Stimulated activated CD4-positive, alpha-beta T cell treated with anti-CD3 and anti-CD28 coated beads, Interleukin-4, amount 100 ng/mL, for 48 hours (primary cell): ENCODE measurements around the gene ANTXR2.

Experiments
- DNase-seq, 2 donors: peaks; one replicate each; pipeline ENCODE4 v3.0.0-alpha.2; 2020; ENCODE audit warnings: low read depth in 2 of 2

ANTXR2 gene

DNA sequence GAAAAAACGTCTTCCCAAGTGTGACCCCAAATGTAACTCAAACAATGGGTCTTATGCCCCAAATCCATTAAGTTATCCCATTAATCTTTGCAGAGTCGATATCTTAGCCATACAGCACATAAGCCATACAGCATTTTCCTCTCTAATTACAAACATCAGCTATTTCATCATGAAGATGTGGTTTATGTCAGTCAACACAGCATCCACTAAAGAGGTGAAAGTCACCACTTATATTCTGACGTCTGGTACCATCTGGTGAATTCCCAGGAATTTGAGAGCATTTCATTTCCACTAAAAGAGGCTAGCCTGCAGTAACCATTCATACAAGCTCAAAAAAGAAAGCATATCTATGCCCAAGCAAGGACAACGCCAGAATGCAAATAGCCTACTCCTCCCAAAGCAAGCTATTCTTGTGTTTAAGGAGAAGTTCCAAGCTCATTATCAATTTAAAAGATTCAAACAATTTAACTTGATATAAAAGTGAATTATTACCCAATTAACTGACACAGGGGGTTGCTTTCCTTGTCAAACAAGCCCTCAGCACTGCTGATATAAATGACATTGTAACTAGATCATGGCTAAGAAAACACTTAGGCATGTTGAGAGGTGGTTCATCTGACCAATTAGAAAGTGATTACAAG lies 203.3 kb downstream of the ANTXR2 start:
- DNase-seq, result no peak

DNA sequence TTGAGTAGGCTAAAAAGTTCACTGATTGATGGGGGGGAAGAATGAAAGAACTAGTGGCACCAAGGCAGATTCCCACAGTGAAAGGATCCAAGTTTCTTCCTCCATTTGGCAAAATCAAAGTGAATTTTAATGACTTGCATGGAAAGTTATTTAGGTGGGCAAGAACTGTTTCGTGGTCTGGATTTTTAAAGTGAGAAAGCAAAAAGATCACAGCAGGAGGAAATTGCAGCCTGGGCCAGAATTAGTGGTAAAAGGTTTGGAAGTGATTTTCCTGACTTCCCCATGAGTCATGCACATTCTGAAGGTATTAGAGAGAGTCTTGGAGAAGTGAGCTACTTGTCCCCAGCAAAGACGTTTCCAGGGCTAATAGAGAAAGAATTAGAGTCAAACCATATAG lies 207.8 kb downstream of the ANTXR2 start:
- no peak for DNase-seq

DNA sequence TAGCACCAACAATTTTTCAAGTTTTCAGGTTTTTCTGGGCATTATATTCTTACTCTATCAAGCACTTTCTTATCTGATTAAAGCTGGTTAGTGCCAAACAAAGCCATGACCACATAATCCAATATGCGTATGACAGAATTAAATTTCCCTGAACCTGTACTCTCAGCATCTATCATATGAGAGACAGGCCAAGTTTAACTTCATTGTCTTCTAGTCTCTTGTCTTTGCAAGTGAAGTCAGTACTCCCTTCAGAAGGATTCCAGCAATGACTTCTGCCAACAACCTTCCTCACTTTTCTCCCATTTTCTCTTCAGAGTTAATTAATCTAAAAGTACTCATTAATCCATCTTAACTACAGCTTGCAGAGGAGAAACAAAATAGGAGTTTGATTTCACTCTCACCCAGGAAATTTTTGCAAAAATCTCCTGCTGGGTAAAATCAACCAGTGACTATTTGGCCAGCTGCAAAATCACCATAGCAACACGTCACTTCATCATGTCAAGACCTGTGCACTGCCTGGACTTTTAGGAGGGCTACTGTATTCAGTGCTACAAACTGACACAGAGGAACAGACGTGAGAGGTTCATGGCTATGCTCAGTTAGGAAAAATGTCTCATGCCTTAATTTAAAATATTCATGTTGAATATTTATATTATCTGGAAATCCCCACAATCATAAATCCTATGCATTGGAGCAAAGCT lies 208.4 kb downstream of the ANTXR2 start:
- no peak for DNase-seq

DNA sequence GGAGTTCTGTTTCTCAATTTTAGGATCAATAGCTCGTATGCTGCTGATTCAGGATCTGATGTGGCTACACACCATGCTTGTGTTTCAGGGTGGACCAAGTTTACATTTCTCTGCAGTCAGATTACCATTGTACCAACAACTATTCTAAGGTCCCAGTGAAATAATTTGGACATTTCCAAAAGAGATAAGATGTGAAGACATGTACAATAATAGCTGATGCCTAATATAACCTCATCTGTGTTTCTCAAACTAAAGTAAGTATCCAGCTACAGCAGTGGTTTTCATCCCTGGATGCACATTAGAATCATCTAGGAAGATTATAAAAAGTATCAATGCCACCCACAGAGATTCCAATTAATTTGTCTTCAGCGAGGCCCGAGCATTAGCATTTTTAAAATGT lies 209.7 kb downstream of the ANTXR2 start:
- DNase-seq, result no peak

DNA sequence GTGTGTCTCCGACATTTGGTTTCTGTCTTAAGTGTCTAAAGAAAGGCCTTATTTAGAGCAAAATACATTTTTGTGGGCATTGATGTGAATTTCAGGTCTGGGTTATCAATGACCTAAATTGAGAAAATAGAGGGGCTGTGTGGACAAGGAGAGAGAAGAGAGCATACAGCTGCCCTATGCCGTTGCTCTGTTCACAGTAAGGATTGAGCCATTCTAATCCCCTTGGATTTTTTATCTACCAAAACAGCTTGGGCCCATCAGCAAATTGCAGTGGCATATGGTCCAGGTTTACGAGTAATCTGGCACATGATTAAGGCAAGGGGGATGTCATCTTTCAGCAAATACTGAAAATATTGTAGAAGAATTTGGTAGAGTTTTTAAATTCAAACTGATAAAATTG lies 210.2 kb downstream of the ANTXR2 start:
- no peak for DNase-seq

DNA sequence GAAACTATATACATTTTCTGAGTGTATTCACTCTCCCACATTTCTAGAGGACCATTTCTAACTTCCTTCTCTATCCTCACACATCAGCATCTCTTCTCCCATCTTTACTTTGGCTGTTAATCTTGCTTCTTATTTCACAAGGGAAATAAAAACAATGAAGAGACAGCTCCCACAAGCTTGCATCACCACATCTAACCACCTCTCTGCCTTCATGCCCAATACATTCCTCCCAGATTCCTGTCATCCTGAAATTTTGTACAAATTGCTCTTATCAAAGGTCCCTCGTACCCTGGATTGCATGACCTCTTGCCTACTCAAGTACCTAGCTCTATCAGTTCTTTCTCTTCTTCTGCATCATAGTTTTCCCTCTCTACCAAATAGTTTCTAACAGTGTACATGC lies 215.2 kb downstream of the ANTXR2 start:
- DNase-seq, result no peak

DNA sequence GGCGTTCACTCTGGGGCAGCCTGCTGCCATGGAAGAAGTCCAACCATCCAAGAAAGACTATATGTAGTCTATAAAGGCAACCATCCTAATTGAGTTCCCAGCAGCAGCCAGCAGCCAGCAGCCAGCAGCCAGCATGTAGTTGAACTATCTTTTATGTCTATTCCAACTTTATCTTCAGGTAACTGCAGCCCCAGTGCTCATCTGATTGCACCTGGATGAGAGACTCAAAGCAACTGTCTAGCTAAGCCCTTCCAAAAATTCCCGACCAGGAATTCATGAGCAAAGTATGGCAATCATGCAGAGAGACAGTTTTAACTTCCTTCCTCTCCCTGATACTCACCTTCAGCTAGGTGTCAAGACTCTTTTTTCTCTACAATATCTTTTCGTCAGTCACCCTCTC lies 216.8 kb downstream of the ANTXR2 start:
- DNase-seq, result no peak

DNA sequence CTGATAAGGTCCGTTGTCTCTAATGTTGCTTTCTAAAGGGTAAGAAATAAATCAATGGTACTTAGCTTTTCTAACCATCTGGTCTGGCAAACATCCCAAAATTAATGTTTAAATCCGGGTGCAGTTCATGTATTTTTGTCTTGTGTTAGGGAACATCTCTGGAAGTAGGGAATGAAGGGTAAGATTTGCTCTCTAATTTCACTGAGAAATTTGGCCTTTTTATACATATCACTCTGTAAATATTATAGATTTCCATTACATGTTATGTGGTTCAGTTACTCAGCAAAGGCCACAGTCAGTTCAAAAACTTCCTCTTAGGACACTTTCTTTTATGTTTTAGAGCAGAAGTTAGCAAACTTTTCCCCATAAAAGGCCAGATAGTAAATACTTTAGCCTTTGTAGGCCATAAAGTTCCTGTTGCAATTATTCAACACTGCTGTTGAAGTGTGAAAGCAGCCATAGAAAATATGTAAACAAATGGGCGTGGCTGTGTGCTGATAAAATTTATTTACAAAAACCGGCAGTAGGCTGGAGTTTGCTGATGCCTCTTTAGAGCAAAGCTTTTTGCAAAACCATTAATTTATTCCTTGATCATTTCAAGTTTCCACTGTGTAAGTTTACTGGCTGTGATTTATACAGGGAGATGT lies 218.1 kb downstream of the ANTXR2 start:
- no peak for DNase-seq

DNA sequence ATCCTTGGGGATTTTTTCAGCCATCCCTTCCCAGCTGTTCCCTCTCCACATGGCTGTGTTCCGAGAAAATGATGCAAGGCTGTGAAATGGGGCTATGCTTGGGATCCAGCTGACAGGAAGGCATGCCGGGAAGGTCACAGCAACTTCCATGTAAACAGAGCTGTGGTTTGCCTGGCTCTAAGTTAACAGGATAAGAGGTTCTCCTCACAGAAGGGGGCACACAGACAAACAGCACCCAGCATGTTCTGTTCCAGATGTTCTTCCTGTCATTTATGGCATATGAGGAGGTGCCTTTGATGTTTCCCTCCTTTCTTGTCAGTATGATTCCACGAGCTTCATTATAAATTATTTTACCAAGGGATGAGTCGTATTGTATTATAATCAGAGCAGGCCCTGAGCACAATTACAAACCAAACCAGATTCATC lies 220.7 kb downstream of the ANTXR2 start:
- no peak for DNase-seq

DNA sequence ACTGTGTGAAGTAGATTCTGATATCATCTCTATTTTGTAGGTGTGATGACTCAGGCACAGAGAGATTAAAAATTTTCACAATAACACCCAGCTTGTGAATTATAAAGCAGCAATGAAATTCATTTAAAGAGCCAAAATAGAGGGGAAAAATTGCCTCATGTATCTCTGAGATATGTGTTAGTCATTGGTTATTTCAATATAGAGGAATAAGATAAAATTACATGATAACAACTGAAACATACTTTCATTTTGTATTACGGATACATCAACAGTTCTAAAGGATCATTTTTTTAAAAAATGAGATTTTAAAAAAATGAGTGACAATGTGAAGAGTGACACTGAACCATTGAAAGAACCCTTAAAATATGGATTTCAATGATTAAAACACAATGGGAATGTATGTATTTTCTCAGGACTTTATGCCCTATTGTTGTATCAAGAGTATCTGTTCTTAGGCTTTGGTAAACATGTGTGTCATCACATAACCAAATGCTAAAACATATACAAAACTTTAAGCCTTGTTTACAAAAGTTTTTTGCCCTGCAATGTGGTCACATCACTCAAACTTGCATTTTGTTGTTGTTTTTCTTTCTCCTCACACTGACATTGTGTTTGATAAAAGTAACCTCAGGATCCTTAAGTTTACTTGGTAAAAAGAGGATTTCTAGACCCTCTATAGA lies 221.3 kb downstream of the ANTXR2 start:
- DNase-seq, result no peak
